A673 (cell line): ENCODE data around the gene PGGT1B.
"Not testable (repeated sequence)": the region's sequence is repeated elsewhere in the genome, so short reads cannot be mapped to it uniquely, and the experiment has no call there.

Experiments used
- CTCF ChIP-seq: fragments of 300-800, 200-600 bp; sonication (generic); conservative IDR thresholded peaks from 2 replicates; pipeline ENCODE4 v1.5.1; 2017; ENCODE audit warnings: low read depth, mild to moderate bottlenecking, antibody characterized with exemption, low read length, moderate library complexity, mixed read lengths
- EZH2 ChIP-seq: fragments of 200-600 bp; sonication (generic); IDR thresholded peaks from 2 replicates; pipeline ENCODE4 v1.6.1; 2017; ENCODE audit warnings: borderline replicate concordance, low read depth, mild to moderate bottlenecking, mixed read lengths, antibody characterized with exemption, low read length; ENCODE audit not compliant: poor library complexity, severe bottlenecking

GRCh38 chr5:115249379-115249778 is 13.3 kb downstream of the PGGT1B start:
- TF ChIP-seq EZH2, CTCF: not testable (repeated sequence)
